Retina (tissue), 1 donor: ENCODE data around the gene ZSCAN10.
"Not testable (repeated sequence)": the region's sequence is repeated elsewhere in the genome, so short reads cannot be mapped to it uniquely, and the experiment has no call there.

Experiments used
- DNase-seq: peaks from one replicate; pipeline ENCODE4 v3.0.0-alpha.2; 2016

ZSCAN10 gene

GRCh38 chr16:3083408-3083807 is 15.7 kb downstream of the ZSCAN10 start:
- DNase-seq, result not testable (repeated sequence)

- not testable (repeated sequence) for DNase-seq
Measured at GRCh38 chr16:3081957-3082356, 17.1 kb downstream of the ZSCAN10 start.

- DNase-seq, result no peak
Measured at GRCh38 chr16:3080024-3080423, 19.1 kb downstream of the ZSCAN10 start.

GRCh38 chr16:3076577-3076976 is 22.5 kb downstream of the ZSCAN10 start:
- DNase-seq, result no peak

- DNase-seq, result not testable (repeated sequence)
Measured at GRCh38 chr16:3075946-3076345, 23.1 kb downstream of the ZSCAN10 start.

- no peak for DNase-seq
Measured at GRCh38 chr16:3075523-3075915, 23.6 kb downstream of the ZSCAN10 start.

- no peak for DNase-seq
Measured at GRCh38 chr16:3074860-3075522, 24.1 kb downstream of the ZSCAN10 start.

- DNase-seq, result no peak
Measured at GRCh38 chr16:3073448-3073847, 25.6 kb downstream of the ZSCAN10 start.

GRCh38 chr16:3072576-3073263 is 26.4 kb downstream of the ZSCAN10 start:
- DNase-seq, result not testable (repeated sequence)

GRCh38 chr16:3072148-3072547 is 26.9 kb downstream of the ZSCAN10 start:
- DNase-seq, result not testable (repeated sequence)

- no peak for DNase-seq
Measured at GRCh38 chr16:3071655-3072054, 27.4 kb downstream of the ZSCAN10 start.

- no peak for DNase-seq
Measured at GRCh38 chr16:3070608-3071111, 28.4 kb downstream of the ZSCAN10 start.

GRCh38 chr16:3069146-3069545 is 29.9 kb downstream of the ZSCAN10 start:
- not testable (repeated sequence) for DNase-seq

GRCh38 chr16:3068487-3068886 is 30.6 kb downstream of the ZSCAN10 start:
- no peak for DNase-seq

- no peak for DNase-seq
Measured at GRCh38 chr16:3066440-3066748, 32.7 kb downstream of the ZSCAN10 start.

- no peak for DNase-seq
Measured at GRCh38 chr16:3065742-3066439, 33.2 kb downstream of the ZSCAN10 start.

- no peak for DNase-seq
Measured at GRCh38 chr16:3065069-3065741, 33.9 kb downstream of the ZSCAN10 start, which contains the start of gene IL32. IL32 (plus strand) TSS chr16:3065640; CDS start chr16:3065812, 172 bp downstream.

GRCh38 chr16:3063625-3064386 is 35.3 kb downstream of the ZSCAN10 start:
- DNase-seq, result no peak

- no peak for DNase-seq
Measured at GRCh38 chr16:3062553-3062952, 36.5 kb downstream of the ZSCAN10 start.

- no peak for DNase-seq
Measured at GRCh38 chr16:3060339-3061127, 38.6 kb downstream of the ZSCAN10 start.

GRCh38 chr16:3059723-3060242 is 39.3 kb downstream of the ZSCAN10 start:
- DNase-seq, result no peak
